Amygdala (tissue), 56 donors: ENCODE data around the gene SF3A2.
A peak's percentile ranks its signal among the peaks of the same experiment; 100 is the strongest.
"Not testable (repeated sequence)": the region's sequence is repeated elsewhere in the genome, so short reads cannot be mapped to it uniquely, and the experiment has no call there.

ENCODE experiments used
- DNase-seq, 56 donors: peaks; one replicate each; lab custom pipeline; 2025; lab: John Stamatoyannopoulos, UW

The SF3A2 gene, protein sequence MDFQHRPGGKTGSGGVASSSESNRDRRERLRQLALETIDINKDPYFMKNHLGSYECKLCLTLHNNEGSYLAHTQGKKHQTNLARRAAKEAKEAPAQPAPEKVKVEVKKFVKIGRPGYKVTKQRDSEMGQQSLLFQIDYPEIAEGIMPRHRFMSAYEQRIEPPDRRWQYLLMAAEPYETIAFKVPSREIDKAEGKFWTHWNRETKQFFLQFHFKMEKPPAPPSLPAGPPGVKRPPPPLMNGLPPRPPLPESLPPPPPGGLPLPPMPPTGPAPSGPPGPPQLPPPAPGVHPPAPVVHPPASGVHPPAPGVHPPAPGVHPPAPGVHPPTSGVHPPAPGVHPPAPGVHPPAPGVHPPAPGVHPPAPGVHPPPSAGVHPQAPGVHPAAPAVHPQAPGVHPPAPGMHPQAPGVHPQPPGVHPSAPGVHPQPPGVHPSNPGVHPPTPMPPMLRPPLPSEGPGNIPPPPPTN

GRCh38 chr19:2236314-2237050, at the start of gene SF3A2, which contains the start of gene PLEKHJ1:
Gene SF3A2 (plus strand): TSS chr19:2236824. CDS start chr19:2243419, 6,595 bp downstream.
Gene PLEKHJ1 (minus strand): TSS chr19:2236329. CDS start chr19:2236248, 81 bp downstream.
- DNase-seq, result peak; percentile 66 to 99 (median 91)

- DNase-seq, result no peak
Observed at GRCh38 chr19:2187159-2187558, 49.5 kb upstream of the SF3A2 start.

DNA sequence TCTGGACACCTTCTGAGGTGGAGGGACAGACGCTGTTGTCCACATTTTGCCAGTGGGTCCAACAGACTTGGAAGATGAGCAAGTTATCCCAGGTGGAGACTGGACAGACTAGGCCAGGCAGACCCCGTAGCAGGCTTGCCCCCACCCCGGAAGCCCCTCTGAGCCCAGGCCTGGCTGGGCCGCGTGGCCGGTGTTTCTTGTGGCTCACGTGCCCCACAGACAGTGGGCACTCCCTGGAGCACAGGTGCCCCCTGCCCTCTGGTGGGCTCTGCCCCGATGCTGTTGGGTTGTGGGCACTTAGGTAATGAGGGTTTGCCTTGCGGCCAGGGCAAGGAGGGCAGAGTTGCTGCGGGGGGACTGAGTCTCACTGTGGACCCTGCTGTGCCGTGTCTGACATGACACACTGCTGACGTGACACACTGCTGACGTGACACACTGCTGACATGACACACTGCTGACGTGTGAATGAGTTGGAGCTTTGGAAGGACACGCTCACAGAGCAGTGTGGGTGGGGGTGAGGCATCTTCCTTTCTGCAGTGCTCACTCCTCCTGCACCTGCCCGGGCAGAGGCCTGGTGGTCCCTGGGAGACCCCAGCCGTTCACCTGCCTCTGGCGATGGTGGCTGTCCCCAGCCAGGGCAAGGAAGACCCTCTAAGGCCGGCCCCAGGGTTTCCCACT, 47.8 kb upstream of the SF3A2 start:
- no peak for DNase-seq

- DNase-seq, result no peak
Observed at GRCh38 chr19:2189880-2190279, 46.7 kb upstream of the SF3A2 start.

GRCh38 chr19:2190848-2191455, 45.7 kb upstream of the SF3A2 start:
- DNase-seq, result no peak

GRCh38 chr19:2191456-2192310, 44.9 kb upstream of the SF3A2 start:
- no peak for DNase-seq

DNA sequence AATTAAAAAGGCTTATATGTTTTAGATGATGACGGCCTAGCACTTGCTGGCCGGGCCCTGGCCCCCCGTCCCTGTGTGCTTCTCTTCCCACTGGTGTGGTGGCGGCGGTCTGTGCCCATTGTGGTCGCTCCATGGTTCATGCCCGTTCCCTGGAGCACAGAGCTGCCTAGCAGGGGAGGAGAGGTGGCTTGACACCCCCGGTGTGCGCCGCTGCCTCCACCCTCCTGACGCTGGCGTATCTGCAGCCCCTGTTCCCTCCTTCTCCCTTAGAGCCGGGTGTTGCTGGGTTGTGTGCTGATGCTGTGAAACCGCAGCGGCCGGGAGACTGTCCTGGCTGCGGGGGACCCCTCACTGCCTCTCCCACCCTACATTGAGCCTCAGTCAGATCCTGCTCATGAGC, 43.8 kb upstream of the SF3A2 start:
- no peak for DNase-seq

DNA sequence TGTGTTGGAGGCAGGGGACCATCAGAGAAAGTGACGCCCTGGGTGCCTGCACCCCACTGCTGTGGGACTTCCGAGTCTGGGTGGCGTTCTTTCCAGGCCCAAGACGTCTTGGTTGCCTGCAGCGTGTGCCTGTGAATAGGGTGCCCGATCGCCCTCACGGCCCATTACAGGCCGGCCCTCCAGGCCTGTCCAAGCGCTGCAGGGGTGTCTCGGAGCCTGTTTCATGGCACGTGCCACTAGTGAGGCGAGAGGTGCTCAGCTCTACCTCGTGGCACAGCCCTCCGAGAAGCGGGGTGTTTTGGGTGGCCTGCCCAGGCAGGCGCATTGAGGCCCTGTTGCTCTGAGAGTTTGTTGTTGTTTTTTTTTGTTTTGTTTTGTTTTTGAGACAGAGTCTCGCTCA, 42.8 kb upstream of the SF3A2 start:
- no peak for DNase-seq

DNA sequence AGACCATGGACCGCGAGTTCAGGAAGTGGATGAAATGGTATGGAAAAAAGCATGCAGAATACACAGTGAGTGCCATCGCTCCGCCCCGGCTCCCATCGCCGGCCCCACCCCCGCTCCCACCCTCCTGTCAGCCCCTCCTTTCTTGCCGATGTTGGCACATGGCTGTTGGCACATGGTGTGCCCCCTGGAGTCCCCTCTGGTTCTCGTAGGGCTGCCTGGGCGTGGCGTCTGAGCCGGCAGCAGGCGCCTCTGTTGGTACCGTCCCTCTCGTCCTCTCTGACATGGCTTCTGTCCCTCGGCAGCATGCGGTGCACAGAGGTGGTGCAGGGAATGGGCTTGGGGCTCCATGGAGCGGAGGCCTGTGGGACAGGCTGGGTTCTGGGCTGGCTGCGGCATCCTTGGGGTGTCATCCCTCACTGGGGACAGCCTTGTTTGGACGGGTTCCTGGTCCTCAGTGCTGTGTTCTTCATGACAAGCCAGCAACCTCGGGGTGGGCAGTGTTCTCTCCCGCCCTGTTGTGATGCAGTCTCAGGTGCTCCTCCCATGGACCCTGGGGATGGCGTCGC, 42.0 kb upstream of the SF3A2 start:
- no peak for DNase-seq

- no peak for DNase-seq
Observed at GRCh38 chr19:2195361-2195760, 41.3 kb upstream of the SF3A2 start.

GRCh38 chr19:2195914-2196313, 40.7 kb upstream of the SF3A2 start:
- no peak for DNase-seq

DNA sequence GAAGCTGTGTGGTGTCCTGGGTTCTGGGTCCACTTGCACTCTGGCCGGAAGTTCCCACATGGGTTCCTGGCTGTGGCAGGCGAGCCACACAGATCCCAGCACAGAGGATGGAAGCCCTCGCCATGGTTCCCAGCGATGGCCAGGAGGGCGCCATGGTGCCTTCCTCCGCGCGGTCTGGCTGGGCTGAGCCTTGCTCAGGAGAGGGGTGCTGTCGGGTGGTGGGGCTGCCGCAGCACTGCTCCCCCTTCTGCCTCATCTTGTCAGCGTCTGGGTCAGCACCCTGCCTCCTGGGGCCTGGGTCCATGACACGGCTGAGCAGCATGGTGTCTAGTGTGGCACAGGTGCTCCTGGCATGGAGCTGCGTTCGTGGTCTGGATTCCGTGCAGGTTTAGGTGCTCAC, 39.4 kb upstream of the SF3A2 start:
- DNase-seq, result no peak

DNA sequence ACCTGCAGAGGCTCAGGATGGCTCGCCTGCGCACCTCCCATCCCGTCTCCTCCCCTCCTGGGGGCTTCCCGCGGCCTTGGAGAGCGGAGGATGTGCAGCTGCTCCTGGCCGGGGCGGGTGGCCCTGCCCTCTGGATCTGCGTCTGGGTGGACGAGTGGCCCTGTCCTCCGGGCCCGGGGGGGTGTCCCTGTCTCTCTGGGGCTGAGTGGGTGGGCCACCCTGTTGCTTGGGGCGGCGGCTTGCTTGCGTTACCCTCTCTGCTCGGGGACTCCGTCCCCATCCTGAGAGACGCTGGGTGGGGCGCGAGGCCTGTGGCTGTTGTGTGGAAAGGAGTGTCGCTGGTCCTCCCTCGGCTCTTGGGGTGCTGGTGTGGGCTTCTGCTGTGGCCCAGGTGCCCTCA, 38.3 kb upstream of the SF3A2 start:
- no peak for DNase-seq

- DNase-seq, result no peak
Observed at GRCh38 chr19:2199215-2199614, 37.4 kb upstream of the SF3A2 start.

- DNase-seq, result no peak
Observed at GRCh38 chr19:2199861-2200623, 36.6 kb upstream of the SF3A2 start.

DNA sequence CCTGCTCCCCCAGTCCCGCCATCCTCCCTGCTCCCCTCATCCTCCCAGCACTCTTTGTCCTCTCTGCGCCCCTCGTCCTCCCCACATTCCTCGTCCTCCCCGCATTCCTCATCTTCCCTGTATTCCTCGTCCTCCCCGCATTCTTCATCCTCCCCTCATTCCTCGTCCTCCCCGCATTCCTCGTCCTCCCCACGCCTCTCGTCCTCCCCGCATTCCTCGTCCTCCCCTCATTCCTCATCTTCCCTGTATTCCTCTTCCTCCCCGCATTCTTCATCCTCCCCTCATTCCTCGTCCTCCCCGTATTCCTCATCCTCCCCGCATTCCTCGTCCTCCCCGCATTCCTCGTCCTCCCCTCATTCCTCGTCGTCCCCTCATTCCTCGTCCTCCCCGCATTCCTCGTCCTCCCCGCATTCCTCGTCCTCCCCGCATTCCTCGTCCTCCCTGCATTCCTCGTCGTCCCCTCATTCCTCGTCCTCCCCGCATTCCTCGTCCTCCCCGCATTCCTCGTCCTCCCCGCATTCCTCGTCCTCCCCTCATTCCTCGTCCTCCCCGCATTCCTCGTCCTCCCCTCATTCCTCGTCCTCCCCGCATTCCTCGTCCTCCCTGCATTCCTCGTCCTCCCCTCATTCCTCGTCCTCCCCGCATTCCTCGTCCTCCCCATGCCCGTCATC, 35.9 kb upstream of the SF3A2 start:
- not testable (repeated sequence) for DNase-seq

DNA sequence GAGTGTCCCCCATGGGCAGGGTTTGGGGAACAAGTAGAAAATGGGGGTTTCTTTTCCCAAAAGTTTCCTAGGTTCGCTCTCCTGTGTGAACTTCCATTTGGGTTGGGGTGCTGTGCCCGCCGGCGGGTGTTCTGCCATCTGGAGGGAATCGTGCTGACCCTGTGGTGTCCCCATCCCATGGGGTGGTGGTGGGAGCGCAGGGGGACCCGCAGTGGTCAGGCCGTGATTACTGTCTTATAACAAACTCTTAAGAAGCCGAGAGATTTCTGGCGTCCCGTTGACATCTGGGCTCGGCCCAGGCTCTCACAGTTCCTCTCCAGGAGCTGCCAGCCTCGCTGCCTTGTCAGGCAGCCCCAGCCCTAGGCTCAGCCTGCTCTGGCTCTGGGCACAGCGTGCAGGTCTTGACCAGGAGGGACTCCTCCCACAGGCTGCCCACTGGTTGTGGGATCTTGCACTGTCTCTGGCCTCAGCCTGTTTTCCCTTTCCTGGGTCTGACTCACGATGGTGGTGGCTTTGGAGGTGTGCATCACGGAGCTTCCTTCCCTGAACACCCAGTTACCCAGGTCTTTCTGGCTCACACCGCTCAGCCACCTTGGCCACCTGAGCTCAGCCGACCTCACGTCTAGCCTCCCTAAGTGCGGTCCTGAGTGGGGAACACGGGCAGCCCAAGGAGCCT, 35.0 kb upstream of the SF3A2 start:
- DNase-seq, result no peak
